H1 (cell line): ENCODE data around the gene VPS18. TPM values are rescaled to one million over a fixed set of nuclear protein-coding genes. Genes with fewer than 3 reads are reported as not detected.

Experiments used
- CTCF ChIA-PET: fragments of 300-600 bp; sonication (Branson Sonifier 250); formaldehyde crosslinking; loops from one replicate; lab custom pipeline; 2021; ENCODE audit not compliant: partially characterized antibody; lab: Charles Lee
- POLR2A ChIA-PET: fragments of 300-600 bp; sonication (Branson Sonifier 250); formaldehyde crosslinking; loops from one replicate; lab custom pipeline; 2021; ENCODE audit warnings: inconsistent platforms; ENCODE audit not compliant: partially characterized antibody; lab: Charles Lee
- DNase-seq, 2 experiments: peaks; one replicate each; pipeline versions ENCODE4 v3.0.0 to v3.0.0-alpha.2; 2010 to 2022; ENCODE audit warnings: low spot score in 2 of 2, low read depth in 1 of 2, mixed read lengths in 1 of 2
- FAIRE-seq: peaks from 2 replicates; lab custom pipeline; 2011; peaks lifted over from hg19 to GRCh38; lab: Jason Lieb, UNC
- H2AFZ ChIP-seq: 2 replicates; pipeline ENCODE4 v1.8.1; 2012; ENCODE audit warnings: low read length, inconsistent platforms
- H2AK5ac ChIP-seq: 2 replicates; pipeline ENCODE4 v1.6.1; 2013; ENCODE audit warnings: low read depth, low read length
- H2BK120ac ChIP-seq: replicated peaks from 2 replicates; pipeline ENCODE3; 2013; ENCODE audit warnings: low read depth, low read length, inconsistent platforms
- H2BK12ac ChIP-seq: 2 replicates; pipeline ENCODE4 v1.6.1; 2013; ENCODE audit warnings: low read depth, low read length
- H2BK15ac ChIP-seq: 2 replicates; pipeline ENCODE4 v1.6.1; 2013; ENCODE audit warnings: low read length
- H2BK20ac ChIP-seq: 2 replicates; pipeline ENCODE4 v1.6.1; 2013; ENCODE audit warnings: low read length
- H2BK5ac ChIP-seq: 2 replicates; pipeline ENCODE4 v1.6.1; 2013; ENCODE audit warnings: low read depth, low read length
- H3K14ac ChIP-seq: 2 replicates; pipeline ENCODE4 v1.6.1; 2013; ENCODE audit warnings: inconsistent platforms; ENCODE audit not compliant: insufficient read length
- H3K18ac ChIP-seq: 2 replicates; pipeline ENCODE4 v1.6.1; 2013; ENCODE audit warnings: low read length; ENCODE audit errors: extremely low read depth
- H3K23ac ChIP-seq: 2 replicates; pipeline ENCODE4 v1.6.1; 2013; ENCODE audit warnings: inconsistent platforms; ENCODE audit not compliant: insufficient read length
- H3K23me2 ChIP-seq: 2 replicates; pipeline ENCODE4 v1.6.1; 2013; ENCODE audit warnings: low read depth, low read length
- H3K27ac ChIP-seq: 2 replicates; pipeline ENCODE4 v1.6.1; 2011; ENCODE audit warnings: low read depth, low read length, inconsistent platforms
- H3K27me3 ChIP-seq, 4 experiments: replicated peaks in 1 of 4; 1 replicate in 1 of 4; 2 replicates in 3 of 4; pipeline versions ENCODE4 v1.6.1 to v1.8.1; 2011 to 2013; ENCODE audit warnings: low read length in 3 of 4, mild to moderate bottlenecking in 3 of 4, inconsistent platforms in 2 of 4, mixed read lengths in 2 of 4, moderate library complexity in 1 of 4; ENCODE audit not compliant: control insufficient read depth in 3 of 4, insufficient read depth in 3 of 4; ENCODE audit errors: extremely low read depth in 1 of 4
- H3K36me3 ChIP-seq, 4 experiments: 2 replicates each; pipeline versions ENCODE4 v1.6.1 to v1.8.1; 2011 to 2013; ENCODE audit warnings: mild to moderate bottlenecking in 4 of 4, low read length in 3 of 4, moderate library complexity in 2 of 4, control low read depth in 1 of 4, inconsistent platforms in 1 of 4; ENCODE audit not compliant: insufficient read depth in 4 of 4, control insufficient read depth in 2 of 4
- H3K4ac ChIP-seq: replicated peaks from 2 replicates; pipeline ENCODE3; 2013; ENCODE audit warnings: low read length, low read depth, mixed read lengths, inconsistent platforms; ENCODE audit not compliant: insufficient read length
- H3K4me1 ChIP-seq, 4 experiments: replicated peaks in 1 of 4; 1 replicate in 1 of 4; 2 replicates in 3 of 4; pipeline versions ENCODE4 v1.6.1 to v1.8.1; 2011 to 2013; ENCODE audit warnings: low read length in 3 of 4, inconsistent platforms in 2 of 4, mixed read lengths in 1 of 4; ENCODE audit not compliant: insufficient read depth in 4 of 4, control insufficient read depth in 3 of 4
- H3K4me2 ChIP-seq, 2 experiments: 2 replicates each; pipeline versions ENCODE4 v1.6.1 to v1.8.1; 2011 to 2013; ENCODE audit warnings: low read depth in 2 of 2, low read length in 2 of 2, control low read depth in 1 of 2, inconsistent platforms in 1 of 2, mild to moderate bottlenecking in 1 of 2; ENCODE audit not compliant: insufficient read depth in 1 of 2
- H3K4me3 ChIP-seq, 4 experiments: fragments of 200-600, 300-600 bp in 1 of 4; sonication (generic), shearing (Covaris generic), sonication (Bioruptor Twin) in 1 of 4; 2 replicates each; pipeline versions ENCODE4 v1.5.1 to v1.8.1; 2011 to 2016; ENCODE audit warnings: low read length in 4 of 4, low read depth in 3 of 4, control low read depth in 2 of 4, inconsistent platforms in 2 of 4, mild to moderate bottlenecking in 2 of 4, mixed read lengths in 1 of 4, moderate library complexity in 1 of 4; ENCODE audit not compliant: insufficient read depth in 2 of 4; ENCODE audit errors: extremely low read depth in 1 of 4
- H3K56ac ChIP-seq: replicated peaks from 2 replicates; pipeline ENCODE3; 2013; ENCODE audit warnings: low read depth, mild to moderate bottlenecking, mixed read lengths, low read length, inconsistent platforms; ENCODE audit not compliant: insufficient read length
- H3K79me1 ChIP-seq: 2 replicates; pipeline ENCODE4 v1.6.1; 2013; ENCODE audit warnings: low read depth, low read length, control low read depth
- H3K79me2 ChIP-seq, 2 experiments: 2 replicates each; pipeline versions ENCODE4 v1.6.1 to v1.8.1; 2012 to 2013; ENCODE audit warnings: low read length in 2 of 2, mild to moderate bottlenecking in 2 of 2, inconsistent platforms in 1 of 2; ENCODE audit not compliant: insufficient read depth in 2 of 2, control insufficient read depth in 1 of 2
- H3K9ac ChIP-seq, 4 experiments: replicated peaks in 1 of 4; 1 replicate in 1 of 4; 2 replicates in 3 of 4; pipeline versions ENCODE4 v1.6.1 to v1.8.1; 2011 to 2013; ENCODE audit warnings: low read depth in 3 of 4, low read length in 3 of 4, control low read depth in 2 of 4, mild to moderate bottlenecking in 2 of 4, moderate library complexity in 2 of 4, inconsistent platforms in 1 of 4; ENCODE audit errors: extremely low read depth in 1 of 4
- H3K9me3 ChIP-seq, 2 experiments: 2 replicates each; pipeline versions ENCODE4 v1.6.1 to v1.8.1; 2012 to 2013; ENCODE audit warnings: mild to moderate bottlenecking in 2 of 2, moderate library complexity in 2 of 2, control low read depth in 1 of 2, inconsistent platforms in 1 of 2, low read depth in 1 of 2, low read length in 1 of 2, mixed read lengths in 1 of 2; ENCODE audit not compliant: insufficient read depth in 2 of 2
- H4K20me1 ChIP-seq, 2 experiments: replicated peaks in 1 of 2; 2 replicates each; pipeline versions ENCODE3 to v1.8.1; 2011 to 2013; ENCODE audit warnings: inconsistent platforms in 2 of 2, low read length in 2 of 2, mild to moderate bottlenecking in 1 of 2; ENCODE audit not compliant: insufficient read depth in 2 of 2, control insufficient read depth in 1 of 2
- H4K5ac ChIP-seq: 2 replicates; pipeline ENCODE4 v1.6.1; 2013; ENCODE audit warnings: low read length, low read depth, mixed read lengths, inconsistent platforms; ENCODE audit not compliant: insufficient read length
- H4K8ac ChIP-seq: 2 replicates; pipeline ENCODE4 v1.8.0; 2013; ENCODE audit warnings: mild to moderate bottlenecking, moderate library complexity, low read length, inconsistent platforms; ENCODE audit not compliant: insufficient read depth; ENCODE audit errors: extremely low read depth
- H4K91ac ChIP-seq: replicated peaks from 2 replicates; pipeline ENCODE3; 2013; ENCODE audit warnings: low read length, mixed read lengths, inconsistent platforms; ENCODE audit not compliant: insufficient read length
- EGR1 ChIP-seq: IDR thresholded peaks from 2 replicates; pipeline ENCODE4 v1.6.1; 2011; ENCODE audit warnings: low read depth, low read length, borderline replicate concordance
- WGBS, 2 experiments: shearing (Covaris generic) in 1 of 2; methylation state at CpG; one replicate each; pipeline versions ENCODE4 v1.1.6 to v1.1.7; 2013 to 2015; ENCODE audit warnings: low lambda C conversion rate in 2 of 2, mixed read lengths in 2 of 2, inconsistent platforms in 1 of 2, low coverage in 1 of 2, missing lambda C conversion rate in 1 of 2; ENCODE audit not compliant: insufficient replicate concordance in 2 of 2, insufficient coverage in 1 of 2, insufficient read length in 1 of 2; ENCODE audit errors: extremely low coverage in 1 of 2, missing lambda C conversion rate in 1 of 2; 5-methylcytosine and 5-hydroxymethylcytosine counted together
- polyA plus RNA-seq, 7 experiments: library from polyadenylated mRNA; depleted of rRNA in 3 of 7; stranded (reverse) in 5 of 7; unstranded in 2 of 7; fragments of >200 nt in 5 of 7; fragments of 200-250 nt in 2 of 7; gene quantifications; 1 replicate in 5 of 7; 2 replicates in 1 of 7; 4 replicates in 1 of 7; pipeline versions ENCODE4 v1.2.1 to v1.2.3, GENCODE V29; 2011 to 2013; ENCODE audit warnings: missing spikeins in 2 of 7, mixed read lengths in 2 of 7
- total RNA-seq: library from RNA; stranded (reverse); fragmentation: NEBNext Ultra II Directional; extraction: Animal tissue kit (Norgen Biotek cat#: 25700); gene quantifications from 2 replicates; pipeline ENCODE4 v1.2.1, GENCODE V29; 2021

The VPS18 gene
- total and polyA plus RNA-seq, 2 of the 8 experiments (the other 6 are each of a cell fraction or from before 2014, with no cell fraction given), result 28.9 to 32.7 TPM

DNA sequence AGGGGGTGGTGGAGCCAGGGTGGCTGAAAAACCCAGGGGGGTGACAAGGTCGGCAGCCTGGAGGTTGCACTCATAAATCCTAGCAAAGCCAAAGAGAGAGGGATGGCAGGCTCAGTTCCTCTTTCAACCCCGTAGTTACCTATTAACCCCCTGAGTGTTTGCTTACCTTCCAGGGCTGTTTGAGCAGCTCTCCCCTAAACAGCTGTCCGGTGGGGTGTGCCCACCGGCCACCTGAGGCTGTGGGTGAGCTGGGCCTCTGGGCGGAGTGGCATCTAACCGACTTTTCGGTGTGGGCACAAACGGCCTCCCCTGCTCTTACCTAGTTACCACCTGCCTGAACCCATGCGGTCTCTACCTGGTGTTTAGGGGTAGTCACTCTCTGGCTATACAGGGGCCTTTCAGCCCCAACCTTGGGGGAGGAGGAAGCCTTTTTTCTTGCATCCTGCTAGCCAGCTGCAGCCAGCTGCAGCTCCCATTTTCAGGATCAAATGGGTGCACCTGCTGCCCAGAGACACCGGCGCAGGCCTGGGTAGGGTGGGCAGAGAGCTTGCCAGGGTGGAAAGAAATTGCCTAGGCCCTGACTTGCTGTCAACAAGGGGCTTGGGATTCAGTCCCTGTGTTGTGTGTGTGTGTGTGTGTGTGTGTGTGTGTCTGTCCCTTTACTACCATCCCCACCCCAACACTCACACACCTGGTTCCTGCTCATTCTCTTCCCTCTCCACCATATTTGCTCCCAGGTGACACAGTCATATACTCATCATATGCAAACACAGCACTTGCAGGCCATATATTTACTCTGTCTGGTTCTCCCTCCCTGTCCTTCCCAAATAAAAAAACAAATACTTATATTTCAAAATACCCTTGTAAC, 38.6 kb downstream of the VPS18 start:
- Histone ChIP-seq H3K4ac (no peak overlapping the region), H2BK120ac (no peak overlapping the region), H2BK20ac (no peak overlapping the region), H3K14ac (no peak overlapping the region), H3K23me2 (peaks cover 21% of the 10 kb centered on the region; the same call in 1 of the 2 replicates), H3K79me2 (no peaks in the 10 kb centered on the region), H4K8ac (no peak overlapping the region), H3K27ac (no peak overlapping the region), H3K36me3 (no peaks in the 10 kb centered on the region), H3K27me3 (peaks cover 31 to 66% (median 55%) of the 10 kb centered on the region in 4 experiments), H3K56ac (no peak overlapping the region), H3K4me3 (no peak overlapping the region), H2BK5ac (no peak overlapping the region), H2AK5ac (no peak overlapping the region), H3K79me1 (no peaks in the 10 kb centered on the region), H3K4me1 (peaks cover 0 to 21% (median 11%) of the 10 kb centered on the region in 4 experiments; a peak in 5 of 7 replicates), H4K5ac (no peak overlapping the region), H2BK15ac (no peak overlapping the region), H2AFZ (no peak overlapping the region), H3K23ac (no peak overlapping the region), H3K4me2 (no peak overlapping the region), H2BK12ac (no peak overlapping the region), H4K91ac (no peak overlapping the region), H4K20me1 (peaks cover 2 to 12% of the 10 kb centered on the region in 2 experiments), H3K18ac (no peak overlapping the region), H3K9ac (no peak overlapping the region; a peak in 1 of 7 replicates), H3K9me3 (no peaks in the 10 kb centered on the region)
- DNase-seq (no peak), FAIRE-seq (no peak)
- ChIA-PET CTCF (interaction anchor here (1.2 to 33.1 kb wide), 8 partner anchors 6 to 90 kb away, joined by 3 to 619 read pairs (median 24); partner anchors contain the start of genes CHAC1, DLL4 and VPS18), POLR2A (interaction anchor here (1.0 to 43.8 kb wide), 4 partner anchors 15 to 49 kb away, joined by 3 to 1505 read pairs (median 89); partner anchors contain the start of gene CHAC1)
- TF ChIP-seq EGR1, result no peak
- 85% methylated on average over 11 of the region's 11 CpGs; no CpG with 5 or more reads in 1 of the 2 experiments for WGBS, 2 experiments
